Esophagus muscularis mucosa (tissue), 3 donors: ENCODE results near the gene NABP1.

Source experiments
- POLR2A ChIP-seq: fragments of 450-650 bp; IDR thresholded peaks from one replicate; pipeline ENCODE4 v1.6.1; 2017; ENCODE audit warnings: antibody characterized with exemption, moderate library complexity, mild to moderate bottlenecking, low read depth
- POLR2AphosphoS5 ChIP-seq, 2 donors: sonication (generic); formaldehyde crosslinking; IDR thresholded peaks; one replicate each; pipeline ENCODE4 v1.6.1; 2017; ENCODE audit warnings: antibody characterized with exemption in 2 of 2
- TF ChIP-seq, protein P1 (sequence below), 3 experiments: fragments of 200-600 bp in 2 of 3; fragments of 450-650 bp in 1 of 3; sonication (generic) in 2 of 3; IDR thresholded peaks; one replicate each; pipeline ENCODE4 v1.5.1; 2017 to 2019; ENCODE audit warnings: antibody characterized with exemption in 3 of 3, mild to moderate bottlenecking in 2 of 3, moderate library complexity in 1 of 3

- TF ChIP-seq POLR2A (no peak), POLR2AphosphoS5 (IDR thresholded peaks at IDR 0.05) (no peak)
- TF ChIP-seq, protein P1, sequence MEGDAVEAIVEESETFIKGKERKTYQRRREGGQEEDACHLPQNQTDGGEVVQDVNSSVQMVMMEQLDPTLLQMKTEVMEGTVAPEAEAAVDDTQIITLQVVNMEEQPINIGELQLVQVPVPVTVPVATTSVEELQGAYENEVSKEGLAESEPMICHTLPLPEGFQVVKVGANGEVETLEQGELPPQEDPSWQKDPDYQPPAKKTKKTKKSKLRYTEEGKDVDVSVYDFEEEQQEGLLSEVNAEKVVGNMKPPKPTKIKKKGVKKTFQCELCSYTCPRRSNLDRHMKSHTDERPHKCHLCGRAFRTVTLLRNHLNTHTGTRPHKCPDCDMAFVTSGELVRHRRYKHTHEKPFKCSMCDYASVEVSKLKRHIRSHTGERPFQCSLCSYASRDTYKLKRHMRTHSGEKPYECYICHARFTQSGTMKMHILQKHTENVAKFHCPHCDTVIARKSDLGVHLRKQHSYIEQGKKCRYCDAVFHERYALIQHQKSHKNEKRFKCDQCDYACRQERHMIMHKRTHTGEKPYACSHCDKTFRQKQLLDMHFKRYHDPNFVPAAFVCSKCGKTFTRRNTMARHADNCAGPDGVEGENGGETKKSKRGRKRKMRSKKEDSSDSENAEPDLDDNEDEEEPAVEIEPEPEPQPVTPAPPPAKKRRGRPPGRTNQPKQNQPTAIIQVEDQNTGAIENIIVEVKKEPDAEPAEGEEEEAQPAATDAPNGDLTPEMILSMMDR (IDR thresholded peaks at IDR 0.05), result no peak
Observed at GRCh38 chr2:191713837-191714236, 35.9 kb downstream of the NABP1 start.
